NB4 (cell line): ENCODE measurements around the gene AFF2.

Source experiments
- MYC ChIP-seq: IDR thresholded peaks from 2 replicates; pipeline ENCODE4 v1.6.1; 2011; ENCODE audit warnings: low read depth, low read length
- POLR2A ChIP-seq: IDR thresholded peaks from 2 replicates; pipeline ENCODE4 v1.6.1; 2011; ENCODE audit warnings: mild to moderate bottlenecking; ENCODE audit not compliant: insufficient read length; ENCODE audit errors: extremely low read depth
- TF ChIP-seq, protein P1 (sequence below): IDR thresholded peaks from one replicate; pipeline ENCODE4 v1.5.1; 2012; ENCODE audit warnings: low read depth, low read length
- TF ChIP-seq, protein P2 (sequence below): IDR thresholded peaks from 2 replicates; pipeline ENCODE4 v1.6.1; 2011; ENCODE audit warnings: low read depth, low read length

DNA sequence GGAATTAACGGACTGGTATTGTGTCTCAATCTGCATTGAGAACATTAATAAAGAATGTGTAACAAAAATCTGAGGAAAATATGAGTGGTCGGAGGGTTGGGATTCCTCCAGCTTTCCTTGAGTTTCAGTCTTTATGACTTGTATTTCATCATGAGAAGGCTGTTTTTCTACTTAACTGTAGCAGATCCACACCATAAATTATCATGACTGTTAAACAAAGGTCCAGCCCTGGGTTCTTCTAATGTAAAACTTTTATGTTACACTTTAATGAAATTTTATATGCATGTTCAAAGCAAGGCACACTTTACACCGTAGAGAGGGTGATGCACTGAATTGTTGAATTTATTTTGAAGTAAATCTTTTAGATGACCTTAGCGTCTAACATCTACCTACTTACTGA lies 7.0 kb downstream of the AFF2 start:
- no peak for TF ChIP-seq MYC
- TF ChIP-seq, protein P1, sequence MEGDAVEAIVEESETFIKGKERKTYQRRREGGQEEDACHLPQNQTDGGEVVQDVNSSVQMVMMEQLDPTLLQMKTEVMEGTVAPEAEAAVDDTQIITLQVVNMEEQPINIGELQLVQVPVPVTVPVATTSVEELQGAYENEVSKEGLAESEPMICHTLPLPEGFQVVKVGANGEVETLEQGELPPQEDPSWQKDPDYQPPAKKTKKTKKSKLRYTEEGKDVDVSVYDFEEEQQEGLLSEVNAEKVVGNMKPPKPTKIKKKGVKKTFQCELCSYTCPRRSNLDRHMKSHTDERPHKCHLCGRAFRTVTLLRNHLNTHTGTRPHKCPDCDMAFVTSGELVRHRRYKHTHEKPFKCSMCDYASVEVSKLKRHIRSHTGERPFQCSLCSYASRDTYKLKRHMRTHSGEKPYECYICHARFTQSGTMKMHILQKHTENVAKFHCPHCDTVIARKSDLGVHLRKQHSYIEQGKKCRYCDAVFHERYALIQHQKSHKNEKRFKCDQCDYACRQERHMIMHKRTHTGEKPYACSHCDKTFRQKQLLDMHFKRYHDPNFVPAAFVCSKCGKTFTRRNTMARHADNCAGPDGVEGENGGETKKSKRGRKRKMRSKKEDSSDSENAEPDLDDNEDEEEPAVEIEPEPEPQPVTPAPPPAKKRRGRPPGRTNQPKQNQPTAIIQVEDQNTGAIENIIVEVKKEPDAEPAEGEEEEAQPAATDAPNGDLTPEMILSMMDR: no peak
- TF ChIP-seq POLR2A: no peak
- TF ChIP-seq, protein P2, sequence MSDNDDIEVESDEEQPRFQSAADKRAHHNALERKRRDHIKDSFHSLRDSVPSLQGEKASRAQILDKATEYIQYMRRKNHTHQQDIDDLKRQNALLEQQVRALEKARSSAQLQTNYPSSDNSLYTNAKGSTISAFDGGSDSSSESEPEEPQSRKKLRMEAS: no peak
